CD4-positive, alpha-beta T cell treated with Interleukin-4 for 1 hour (primary cell): ENCODE results near the gene CTNNA1.
A peak's percentile ranks its signal among the peaks of the same experiment; 100 is the strongest.
"Not testable (repeated sequence)": the region's sequence is repeated elsewhere in the genome, so short reads cannot be mapped to it uniquely, and the experiment has no call there.

Experiments
- DNase-seq, 2 donors: peaks; one replicate each; pipeline ENCODE4 v3.0.0-alpha.2; 2020 to 2022

Gene CTNNA1

GRCh38 chr5:138752951-138753793 lies at the start of gene CTNNA1:
Gene CTNNA1 (plus strand): TSS chr5:138753425. CDS start chr5:138781925, 28,500 bp downstream.
- DNase-seq, result peak; percentile 54 to 67

GRCh38 chr5:138703777-138704176 lies 49.4 kb upstream of the CTNNA1 start:
- DNase-seq, result not testable (repeated sequence)

GRCh38 chr5:138705007-138705406 lies 48.2 kb upstream of the CTNNA1 start:
- DNase-seq, result no peak

- no peak for DNase-seq
These were observed 47.7 kb upstream of the CTNNA1 start for GRCh38 chr5:138705567-138705966.

GRCh38 chr5:138706655-138707480 lies 46.4 kb upstream of the CTNNA1 start:
- no peak for DNase-seq

GRCh38 chr5:138708791-138709190 lies 44.4 kb upstream of the CTNNA1 start:
- no peak for DNase-seq

- DNase-seq, result no peak
These were observed 44.0 kb upstream of the CTNNA1 start for GRCh38 chr5:138709202-138709601.

- no peak for DNase-seq
These were observed 42.1 kb upstream of the CTNNA1 start for GRCh38 chr5:138711087-138711486.

GRCh38 chr5:138711811-138712210 lies 41.4 kb upstream of the CTNNA1 start:
- no peak for DNase-seq

- DNase-seq, result no peak
These were observed 40.9 kb upstream of the CTNNA1 start for GRCh38 chr5:138712324-138712723.

- no peak for DNase-seq
These were observed 40.4 kb upstream of the CTNNA1 start for GRCh38 chr5:138712791-138713190.

GRCh38 chr5:138713247-138713646 lies 40.0 kb upstream of the CTNNA1 start:
- no peak for DNase-seq

GRCh38 chr5:138714694-138715093 lies 38.5 kb upstream of the CTNNA1 start:
- no peak for DNase-seq

- DNase-seq, result not testable (repeated sequence)
These were observed 37.2 kb upstream of the CTNNA1 start for GRCh38 chr5:138715931-138716432.

GRCh38 chr5:138716456-138716924 lies 36.7 kb upstream of the CTNNA1 start:
- DNase-seq, result no peak

GRCh38 chr5:138717399-138717798 lies 35.8 kb upstream of the CTNNA1 start:
- no peak for DNase-seq

GRCh38 chr5:138719811-138720210 lies 33.4 kb upstream of the CTNNA1 start:
- no peak for DNase-seq

GRCh38 chr5:138720840-138721239 lies 32.4 kb upstream of the CTNNA1 start:
- DNase-seq, result no peak

GRCh38 chr5:138721979-138722378 lies 31.2 kb upstream of the CTNNA1 start:
- DNase-seq, result no peak

GRCh38 chr5:138722544-138723177 lies 30.6 kb upstream of the CTNNA1 start:
- DNase-seq, result no peak

- peak in 1 of 2 donors; percentile 46 for DNase-seq
These were observed 28.6 kb upstream of the CTNNA1 start for GRCh38 chr5:138724470-138725146.

GRCh38 chr5:138725153-138725817 lies 27.9 kb upstream of the CTNNA1 start:
- DNase-seq, result no peak
